ENCODE results near the gene COG6.

Gene COG6

DNA sequence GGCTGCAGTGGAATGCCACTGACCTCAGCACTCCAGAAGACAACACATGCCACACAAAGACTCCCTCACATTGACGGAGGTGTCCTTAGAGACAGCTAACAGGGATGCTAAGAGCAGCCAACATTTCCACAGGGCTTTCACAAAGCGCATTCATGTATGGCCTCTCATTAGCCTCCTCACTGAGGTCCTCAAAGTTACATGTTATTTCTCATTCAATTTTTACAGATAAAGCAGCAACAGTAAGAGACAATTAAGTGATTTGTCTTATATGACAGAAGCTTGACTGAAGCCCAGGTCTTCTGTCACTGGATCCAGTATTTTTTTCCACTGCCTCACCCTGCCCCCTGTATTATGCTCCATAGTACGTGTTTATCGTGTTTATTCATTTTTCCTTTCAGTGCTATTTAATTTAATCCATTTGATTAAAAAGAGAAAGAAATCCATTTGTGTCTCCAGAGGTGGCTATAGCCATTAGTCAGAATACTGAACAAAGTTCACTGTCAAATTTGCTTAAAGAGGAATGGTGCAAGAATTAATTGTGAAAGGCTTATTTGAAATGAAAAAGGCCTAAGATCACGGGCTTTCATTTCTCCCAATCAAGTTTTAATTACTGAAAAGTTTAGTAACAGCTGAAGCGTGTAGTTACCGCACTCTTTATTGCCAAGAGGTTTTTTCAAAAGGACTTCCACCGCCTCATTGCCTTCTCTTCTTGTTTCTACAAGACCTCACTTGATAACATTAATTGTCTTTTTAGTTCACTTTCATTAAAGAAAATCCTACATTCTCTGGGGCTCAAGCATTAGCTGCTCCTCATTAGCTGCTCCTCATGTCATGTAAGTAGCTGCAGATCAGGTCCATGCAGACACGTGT is 115.0 kb downstream of the COG6 start:
- no peaks in the 10 kb centered on the region for H3K36me3 ChIP-seq (ENCODE audit: control insufficient read depth, insufficient read depth, low read length)

DNA sequence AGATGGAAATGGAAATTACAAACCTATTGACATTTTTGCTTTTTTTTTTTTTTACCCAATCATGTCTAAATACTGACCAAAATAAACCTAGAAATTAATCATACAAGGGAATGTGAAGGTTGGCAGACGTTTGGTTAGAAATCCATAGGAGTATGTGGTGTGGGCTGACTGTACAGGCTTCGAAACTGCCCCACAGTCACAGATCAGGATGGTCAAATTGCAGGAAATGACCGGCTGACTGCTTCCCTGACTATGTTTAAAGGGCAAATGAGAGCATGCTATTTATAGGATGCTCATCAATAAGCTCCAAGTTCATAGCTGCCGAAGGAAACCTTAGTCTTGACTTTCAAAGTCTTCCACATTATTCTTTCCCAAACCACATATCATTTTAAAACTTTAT is 118.4 kb downstream of the COG6 start:
- Histone ChIP-seq H3K4me1 (ENCODE audit: control insufficient read depth, insufficient read depth, low read length) (peaks cover 9% of the 10 kb centered on the region; the same call in 1 of the 2 replicates), H3K27ac (ENCODE audit: low read depth, low read length) (no peak overlapping the region), H3K4me3 (ENCODE audit: low read depth, low read length) (no peak overlapping the region), H3K9me3 (ENCODE audit: control insufficient read depth, insufficient read depth, low read length) (no peaks in the 10 kb centered on the region), H3K9ac (ENCODE audit: low read depth, low read length) (no peak overlapping the region), H3K27me3 (ENCODE audit: control insufficient read depth, insufficient read depth, low read length) (no peaks in the 10 kb centered on the region), H3K36me3 (ENCODE audit: control insufficient read depth, insufficient read depth, low read length) (no peaks in the 10 kb centered on the region)

More for the DNA sequence above, 115.0 kb downstream of the COG6 start:
- H3K4me1 ChIP-seq (ENCODE audit: control insufficient read depth, insufficient read depth, low read length): peaks cover 10% of the 10 kb centered on the region; the same call in 1 of the 2 replicates
- no peak overlapping the region for H3K4me3 ChIP-seq (ENCODE audit: low read depth, low read length)
- H3K9ac ChIP-seq (ENCODE audit: low read depth, low read length): no peak overlapping the region
- no peaks in the 10 kb centered on the region for H3K27me3 ChIP-seq (ENCODE audit: control insufficient read depth, insufficient read depth, low read length)
- H3K9me3 ChIP-seq (ENCODE audit: control insufficient read depth, insufficient read depth, low read length): no peaks in the 10 kb centered on the region
- no peak overlapping the region for H3K27ac ChIP-seq (ENCODE audit: low read depth, low read length)

DNA sequence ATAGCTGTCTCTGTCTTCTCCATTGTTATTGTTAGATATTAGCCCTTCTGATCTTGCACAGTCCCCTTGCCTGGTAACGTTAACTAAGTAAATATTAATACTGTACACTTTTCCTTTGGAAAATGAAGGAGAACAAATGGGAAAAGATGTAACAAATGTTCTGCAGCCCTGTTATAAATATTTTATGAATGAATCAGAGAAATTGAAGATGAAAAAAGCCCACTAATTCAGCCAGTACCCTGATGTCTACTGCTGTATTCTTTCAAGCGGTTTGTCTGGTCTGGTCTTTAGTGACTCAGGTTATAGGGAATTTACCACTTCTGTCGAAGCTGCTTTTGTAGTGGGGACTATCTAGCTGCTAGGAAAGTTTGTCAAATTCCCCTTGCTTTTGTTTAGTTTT is 121.0 kb downstream of the COG6 start:
- H3K27ac ChIP-seq (ENCODE audit: low read depth, low read length): no peak overlapping the region
- no peak overlapping the region for H3K4me3 ChIP-seq (ENCODE audit: low read depth, low read length)
- H3K36me3 ChIP-seq (ENCODE audit: control insufficient read depth, insufficient read depth, low read length): no peaks in the 10 kb centered on the region
- H3K9me3 ChIP-seq (ENCODE audit: control insufficient read depth, insufficient read depth, low read length): no peaks in the 10 kb centered on the region
- H3K9ac ChIP-seq (ENCODE audit: low read depth, low read length): no peak overlapping the region
- peaks cover 6% of the 10 kb centered on the region; the same call in 1 of the 2 replicates for H3K4me1 ChIP-seq (ENCODE audit: control insufficient read depth, insufficient read depth, low read length)
- H3K27me3 ChIP-seq (ENCODE audit: control insufficient read depth, insufficient read depth, low read length): no peaks in the 10 kb centered on the region

DNA sequence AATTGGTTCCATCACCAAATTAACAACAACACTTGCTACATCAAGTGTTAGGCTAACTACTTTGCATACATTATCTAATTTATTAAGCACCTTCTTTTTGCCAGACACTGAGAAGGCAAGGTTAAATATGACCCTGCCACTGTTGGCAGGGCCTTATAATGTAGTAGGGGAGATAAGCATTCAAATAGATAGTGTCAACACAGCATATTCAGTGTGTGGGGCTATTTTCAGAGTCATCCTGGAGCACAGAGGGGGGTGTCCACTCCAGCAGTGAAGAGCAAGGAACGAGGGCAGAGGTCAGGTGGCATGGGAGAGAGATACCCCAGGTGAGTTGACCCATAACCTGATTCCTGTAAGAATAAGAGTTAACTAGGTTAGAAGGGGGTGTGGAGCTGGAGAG is 121.6 kb downstream of the COG6 start:
- no peaks in the 10 kb centered on the region for H3K27me3 ChIP-seq (ENCODE audit: control insufficient read depth, insufficient read depth, low read length)
- H3K27ac ChIP-seq (ENCODE audit: low read depth, low read length): no peak overlapping the region
- peaks cover 6% of the 10 kb centered on the region; the same call in 1 of the 2 replicates for H3K4me1 ChIP-seq (ENCODE audit: control insufficient read depth, insufficient read depth, low read length)
- H3K4me3 ChIP-seq (ENCODE audit: low read depth, low read length): no peak overlapping the region
- no peak overlapping the region for H3K9ac ChIP-seq (ENCODE audit: low read depth, low read length)
- no peaks in the 10 kb centered on the region for H3K36me3 ChIP-seq (ENCODE audit: control insufficient read depth, insufficient read depth, low read length)
- no peaks in the 10 kb centered on the region for H3K9me3 ChIP-seq (ENCODE audit: control insufficient read depth, insufficient read depth, low read length)

DNA sequence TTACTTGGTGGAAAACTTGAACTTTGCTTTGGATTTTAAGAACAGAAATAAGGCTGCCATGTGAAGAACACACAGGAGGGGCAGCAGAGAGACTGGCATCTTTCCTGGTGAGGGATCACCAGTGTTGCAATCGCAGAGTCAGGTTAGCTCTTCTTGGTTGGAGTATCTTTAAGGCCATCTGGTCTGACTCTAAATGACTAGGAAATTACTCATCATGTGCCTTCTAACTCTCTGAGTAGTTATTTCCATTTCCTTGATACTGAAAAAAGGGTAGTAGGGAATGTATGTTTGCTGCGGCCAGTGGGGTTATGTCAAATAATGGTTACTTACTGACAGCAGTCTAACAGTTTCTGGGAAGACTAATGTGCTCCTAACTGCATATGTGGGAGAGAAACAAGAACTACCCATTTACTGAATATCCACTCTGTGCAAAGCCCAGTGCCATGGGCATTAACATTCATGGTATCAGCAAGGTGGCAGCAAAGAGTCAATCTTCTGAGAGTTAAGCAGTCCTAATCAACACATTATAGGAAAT is 122.1 kb downstream of the COG6 start:
- Histone ChIP-seq H3K36me3 (ENCODE audit: control insufficient read depth, insufficient read depth, low read length) (no peaks in the 10 kb centered on the region), H3K9me3 (ENCODE audit: control insufficient read depth, insufficient read depth, low read length) (no peaks in the 10 kb centered on the region), H3K4me3 (ENCODE audit: low read depth, low read length) (no peak overlapping the region), H3K4me1 (ENCODE audit: control insufficient read depth, insufficient read depth, low read length) (peaks cover 6% of the 10 kb centered on the region; the same call in 1 of the 2 replicates), H3K9ac (ENCODE audit: low read depth, low read length) (no peak overlapping the region), H3K27ac (ENCODE audit: low read depth, low read length) (no peak overlapping the region), H3K27me3 (ENCODE audit: control insufficient read depth, insufficient read depth, low read length) (no peaks in the 10 kb centered on the region)

DNA sequence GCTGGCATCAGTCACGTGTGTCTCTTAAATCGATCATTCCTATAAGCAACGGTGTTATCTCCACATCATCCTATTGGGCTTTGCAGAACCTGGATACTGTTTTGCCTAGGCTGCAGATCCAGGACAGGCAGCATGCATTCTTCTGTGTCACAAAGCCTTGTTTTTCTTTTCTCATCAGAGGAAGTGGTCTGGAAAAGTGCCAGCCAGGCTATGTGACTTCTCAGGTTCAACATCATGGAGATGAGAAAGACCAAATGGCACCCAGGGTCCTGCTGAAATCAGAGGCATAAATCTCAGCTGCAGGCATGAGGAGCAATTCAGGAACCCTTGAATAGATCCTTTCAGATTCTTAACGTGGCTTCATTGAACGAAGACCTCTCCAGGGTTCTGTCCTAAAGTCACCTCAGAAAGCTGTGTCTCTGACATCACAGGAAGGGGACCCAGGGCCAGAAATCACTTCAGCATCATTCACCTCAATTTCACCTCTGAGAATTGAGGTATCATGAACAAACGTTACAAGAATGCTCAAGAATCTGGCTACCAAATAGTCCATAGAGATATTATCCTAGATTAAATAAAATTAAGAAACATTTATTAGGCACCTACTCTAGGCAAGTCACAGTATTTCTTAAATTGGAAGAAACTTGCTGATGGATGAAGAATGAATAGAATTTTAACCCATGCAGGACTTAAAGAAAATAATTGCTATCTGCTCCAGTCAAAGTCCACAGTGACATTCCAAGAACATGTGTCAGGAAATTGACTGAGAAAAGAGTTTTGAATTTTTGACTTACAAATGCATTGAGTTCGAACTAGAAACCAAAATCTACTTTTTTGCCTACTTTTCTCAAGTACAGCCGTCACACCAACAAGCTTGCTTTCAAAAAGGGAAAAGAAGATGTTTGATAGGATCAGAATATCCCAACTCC is 124.1 kb downstream of the COG6 start:
- H3K27me3 ChIP-seq (ENCODE audit: control insufficient read depth, insufficient read depth, low read length): no peaks in the 10 kb centered on the region
- no peak overlapping the region for H3K4me3 ChIP-seq (ENCODE audit: low read depth, low read length)
- no peak overlapping the region for H3K9ac ChIP-seq (ENCODE audit: low read depth, low read length)
- H3K4me1 ChIP-seq (ENCODE audit: control insufficient read depth, insufficient read depth, low read length): peaks cover 6% of the 10 kb centered on the region; the same call in 1 of the 2 replicates
- H3K27ac ChIP-seq (ENCODE audit: low read depth, low read length): no peak overlapping the region
- H3K9me3 ChIP-seq (ENCODE audit: control insufficient read depth, insufficient read depth, low read length): no peaks in the 10 kb centered on the region
- H3K36me3 ChIP-seq (ENCODE audit: control insufficient read depth, insufficient read depth, low read length): no peaks in the 10 kb centered on the region

DNA sequence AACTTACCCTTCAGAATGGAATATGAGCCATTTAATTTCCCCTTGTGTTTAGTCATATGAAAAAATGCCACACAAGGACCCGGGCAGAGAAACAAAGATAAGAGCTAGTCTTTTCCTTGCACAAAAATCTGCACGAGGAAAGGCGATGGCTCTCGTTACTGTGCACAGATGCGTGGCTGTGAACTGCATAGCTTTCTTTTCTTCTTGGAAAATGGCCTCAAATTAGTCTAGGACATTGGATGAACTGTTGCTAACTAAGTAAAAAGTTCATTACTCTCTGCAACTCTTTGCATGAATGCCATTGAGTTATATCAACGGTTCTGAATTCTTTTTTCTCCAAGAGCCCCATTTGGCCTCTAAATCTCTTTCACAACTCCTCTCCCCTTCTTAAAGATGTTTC is 125.2 kb downstream of the COG6 start:
- no peak overlapping the region for H3K4me3 ChIP-seq (ENCODE audit: low read depth, low read length)
- no peak overlapping the region for H3K27ac ChIP-seq (ENCODE audit: low read depth, low read length)

DNA sequence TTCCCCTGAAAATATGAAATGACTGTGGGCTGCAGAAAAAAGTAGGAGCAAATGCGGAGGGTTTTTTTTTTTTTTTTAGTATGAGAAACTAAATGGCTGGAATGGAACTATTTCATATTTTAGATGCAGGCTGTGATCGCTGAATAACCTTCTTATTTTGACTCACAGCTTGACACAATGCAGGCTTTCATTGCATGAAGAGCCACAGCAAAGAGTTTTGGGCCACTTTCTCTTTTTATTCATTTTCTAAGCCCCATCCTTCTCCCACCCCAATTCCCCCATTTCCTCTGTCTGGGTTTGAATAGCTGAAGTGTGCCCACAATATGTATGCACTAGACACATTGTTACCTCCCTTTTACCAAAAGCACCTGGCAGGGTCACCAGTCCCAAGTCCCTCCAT is 125.9 kb downstream of the COG6 start:
- peaks cover 6% of the 10 kb centered on the region; the same call in 1 of the 2 replicates for H3K4me1 ChIP-seq (ENCODE audit: control insufficient read depth, insufficient read depth, low read length)
- no peaks in the 10 kb centered on the region for H3K27me3 ChIP-seq (ENCODE audit: control insufficient read depth, insufficient read depth, low read length)
- H3K9ac ChIP-seq (ENCODE audit: low read depth, low read length): no peak overlapping the region
- no peak overlapping the region for H3K27ac ChIP-seq (ENCODE audit: low read depth, low read length)
- H3K4me3 ChIP-seq (ENCODE audit: low read depth, low read length): no peak overlapping the region
- H3K36me3 ChIP-seq (ENCODE audit: control insufficient read depth, insufficient read depth, low read length): no peaks in the 10 kb centered on the region
- H3K9me3 ChIP-seq (ENCODE audit: control insufficient read depth, insufficient read depth, low read length): no peaks in the 10 kb centered on the region

More for the DNA sequence above, 125.2 kb downstream of the COG6 start:
- Histone ChIP-seq H3K4me1 (ENCODE audit: control insufficient read depth, insufficient read depth, low read length) (peaks cover 6% of the 10 kb centered on the region; the same call in 1 of the 2 replicates), H3K9ac (ENCODE audit: low read depth, low read length) (no peak overlapping the region), H3K36me3 (ENCODE audit: control insufficient read depth, insufficient read depth, low read length) (no peaks in the 10 kb centered on the region), H3K9me3 (ENCODE audit: control insufficient read depth, insufficient read depth, low read length) (no peaks in the 10 kb centered on the region), H3K27me3 (ENCODE audit: control insufficient read depth, insufficient read depth, low read length) (no peaks in the 10 kb centered on the region)

DNA sequence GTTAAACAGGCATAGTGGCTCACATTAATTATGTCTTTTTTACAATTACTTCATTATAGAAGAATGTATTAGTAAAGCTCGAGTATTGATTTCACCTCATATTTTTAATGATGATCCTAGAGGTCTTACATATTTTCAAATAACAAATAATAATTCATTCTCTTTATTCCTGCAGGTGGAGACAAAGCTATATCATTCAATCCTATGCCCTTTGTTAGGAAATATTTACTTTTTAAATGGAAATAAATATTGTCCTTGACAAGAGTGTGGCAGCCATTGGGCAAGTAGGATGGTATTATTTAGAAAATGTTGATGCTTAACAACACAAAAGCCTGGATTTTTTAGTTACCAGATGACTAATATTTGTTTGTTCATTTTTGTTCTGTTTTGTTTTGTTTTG is 127.6 kb downstream of the COG6 start:
- no peak overlapping the region for H3K4me3 ChIP-seq (ENCODE audit: low read depth, low read length)
- no peaks in the 10 kb centered on the region for H3K27me3 ChIP-seq (ENCODE audit: control insufficient read depth, insufficient read depth, low read length)

DNA sequence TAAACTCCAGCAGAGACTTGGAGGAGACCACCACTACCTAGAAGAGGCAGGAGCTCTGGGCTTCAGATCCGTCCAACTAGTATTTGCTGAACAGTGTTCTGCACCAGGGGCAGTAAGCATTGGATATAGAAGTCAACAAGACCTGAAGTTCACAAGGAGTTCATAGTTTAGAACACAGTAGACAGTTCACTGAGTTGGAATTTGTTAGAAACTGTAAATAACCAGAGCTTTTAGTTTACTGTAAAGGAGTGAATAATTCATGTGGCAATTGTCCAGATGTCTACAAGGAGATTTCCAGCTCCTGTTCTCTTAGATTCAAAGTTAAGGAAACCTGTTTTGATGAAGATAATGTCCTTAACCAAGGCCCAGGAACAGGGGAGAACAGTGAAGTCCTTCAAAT is 128.9 kb downstream of the COG6 start:
- H3K9ac ChIP-seq (ENCODE audit: low read depth, low read length): no peak overlapping the region
- H3K4me3 ChIP-seq (ENCODE audit: low read depth, low read length): no peak overlapping the region
- peaks cover 11% of the 10 kb centered on the region for H3K9me3 ChIP-seq (ENCODE audit: control insufficient read depth, insufficient read depth, low read length)
- no peaks in the 10 kb centered on the region for H3K36me3 ChIP-seq (ENCODE audit: control insufficient read depth, insufficient read depth, low read length)
- no peak overlapping the region for H3K27ac ChIP-seq (ENCODE audit: low read depth, low read length)
- H3K4me1 ChIP-seq (ENCODE audit: control insufficient read depth, insufficient read depth, low read length): peaks cover 12% of the 10 kb centered on the region
- no peaks in the 10 kb centered on the region for H3K27me3 ChIP-seq (ENCODE audit: control insufficient read depth, insufficient read depth, low read length)

More for the DNA sequence above, 127.6 kb downstream of the COG6 start:
- H3K36me3 ChIP-seq (ENCODE audit: control insufficient read depth, insufficient read depth, low read length): no peaks in the 10 kb centered on the region
- H3K27ac ChIP-seq (ENCODE audit: low read depth, low read length): no peak overlapping the region
- H3K9me3 ChIP-seq (ENCODE audit: control insufficient read depth, insufficient read depth, low read length): no peaks in the 10 kb centered on the region
- H3K4me1 ChIP-seq (ENCODE audit: control insufficient read depth, insufficient read depth, low read length): peaks cover 9% of the 10 kb centered on the region
- H3K9ac ChIP-seq (ENCODE audit: low read depth, low read length): no peak overlapping the region
